AG09319 (cell line): ENCODE results near the gene CSNK2A1.

ENCODE experiments used
- DNase-seq: peaks from one replicate; pipeline ENCODE4 v3.0.0-alpha.2; 2010; ENCODE audit warnings: low read depth; ENCODE audit errors: extremely low read depth
- TF ChIP-seq, protein P1 (sequence below): IDR thresholded peaks from 2 replicates; pipeline ENCODE4 v1.5.1; 2011; ENCODE audit warnings: low read depth, mild to moderate bottlenecking, inconsistent platforms, low read length, moderate library complexity

Gene CSNK2A1

DNA sequence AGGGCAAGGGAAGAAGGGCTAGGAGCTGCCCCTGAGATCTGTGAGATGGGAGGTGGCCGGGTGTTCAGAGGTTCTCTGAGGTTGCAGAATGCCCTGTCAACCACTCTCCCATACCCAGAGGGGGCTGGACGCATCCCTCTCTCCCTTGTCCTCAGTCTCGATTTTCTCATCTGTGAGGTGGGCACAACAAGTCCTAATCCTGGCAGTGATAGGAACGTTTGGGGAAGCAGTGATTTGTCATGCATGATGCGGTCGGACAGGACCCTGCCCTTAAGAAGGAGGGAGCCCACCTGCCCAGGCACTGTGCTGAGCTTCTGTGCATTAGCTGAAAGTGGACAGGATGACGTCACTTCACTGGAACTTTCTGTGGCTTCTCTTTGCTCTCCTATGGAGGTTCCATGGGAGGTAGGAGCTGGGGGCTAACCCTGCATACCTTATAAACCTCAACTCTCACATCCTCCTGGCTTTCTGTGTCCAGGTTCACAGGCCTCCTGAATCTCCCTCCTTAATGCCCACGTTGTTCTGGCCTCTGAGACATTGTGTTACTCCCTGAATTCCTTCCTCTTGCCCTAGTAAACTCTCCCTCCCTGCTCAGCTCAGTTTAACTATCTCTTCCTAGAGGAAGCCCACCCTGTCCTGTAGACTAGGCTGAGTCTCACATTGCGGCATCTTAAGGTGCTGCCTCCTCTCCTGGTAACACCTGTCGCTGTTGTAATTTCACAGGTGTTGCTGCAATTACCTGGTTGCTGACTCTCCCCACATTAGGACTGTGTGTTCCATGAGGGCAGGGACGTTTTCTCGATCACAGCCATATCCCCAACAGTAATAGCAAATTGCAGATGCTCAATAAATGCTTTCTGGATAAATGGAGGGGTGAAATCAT is 30.1 kb upstream of the CSNK2A1 start:
- TF ChIP-seq, protein P1, sequence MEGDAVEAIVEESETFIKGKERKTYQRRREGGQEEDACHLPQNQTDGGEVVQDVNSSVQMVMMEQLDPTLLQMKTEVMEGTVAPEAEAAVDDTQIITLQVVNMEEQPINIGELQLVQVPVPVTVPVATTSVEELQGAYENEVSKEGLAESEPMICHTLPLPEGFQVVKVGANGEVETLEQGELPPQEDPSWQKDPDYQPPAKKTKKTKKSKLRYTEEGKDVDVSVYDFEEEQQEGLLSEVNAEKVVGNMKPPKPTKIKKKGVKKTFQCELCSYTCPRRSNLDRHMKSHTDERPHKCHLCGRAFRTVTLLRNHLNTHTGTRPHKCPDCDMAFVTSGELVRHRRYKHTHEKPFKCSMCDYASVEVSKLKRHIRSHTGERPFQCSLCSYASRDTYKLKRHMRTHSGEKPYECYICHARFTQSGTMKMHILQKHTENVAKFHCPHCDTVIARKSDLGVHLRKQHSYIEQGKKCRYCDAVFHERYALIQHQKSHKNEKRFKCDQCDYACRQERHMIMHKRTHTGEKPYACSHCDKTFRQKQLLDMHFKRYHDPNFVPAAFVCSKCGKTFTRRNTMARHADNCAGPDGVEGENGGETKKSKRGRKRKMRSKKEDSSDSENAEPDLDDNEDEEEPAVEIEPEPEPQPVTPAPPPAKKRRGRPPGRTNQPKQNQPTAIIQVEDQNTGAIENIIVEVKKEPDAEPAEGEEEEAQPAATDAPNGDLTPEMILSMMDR, result no peak

DNA sequence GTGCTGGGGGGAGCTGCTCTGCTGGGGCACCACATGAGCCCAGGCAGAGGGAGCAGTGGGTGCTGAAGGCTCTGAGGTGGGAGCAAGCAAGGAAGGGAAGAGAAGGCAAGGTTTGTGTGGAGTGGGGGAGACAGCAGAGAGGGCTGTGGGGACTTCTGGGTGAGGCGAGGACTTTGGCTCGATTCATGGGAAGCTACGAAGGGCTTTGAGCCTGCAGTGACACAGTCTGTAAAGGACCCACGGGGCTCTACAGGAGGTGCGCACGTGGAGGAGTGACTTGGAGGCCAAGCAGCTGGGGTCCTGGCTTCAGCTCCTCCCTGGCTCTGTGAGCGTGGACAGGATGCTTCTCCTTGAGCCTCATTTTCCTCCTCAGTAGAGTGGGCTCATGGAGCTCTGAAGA is 29.1 kb upstream of the CSNK2A1 start:
- TF ChIP-seq, protein P1, result no peak
- no peak for DNase-seq

More for the DNA sequence above, 30.1 kb upstream of the CSNK2A1 start:
- DNase-seq, result no peak

DNA sequence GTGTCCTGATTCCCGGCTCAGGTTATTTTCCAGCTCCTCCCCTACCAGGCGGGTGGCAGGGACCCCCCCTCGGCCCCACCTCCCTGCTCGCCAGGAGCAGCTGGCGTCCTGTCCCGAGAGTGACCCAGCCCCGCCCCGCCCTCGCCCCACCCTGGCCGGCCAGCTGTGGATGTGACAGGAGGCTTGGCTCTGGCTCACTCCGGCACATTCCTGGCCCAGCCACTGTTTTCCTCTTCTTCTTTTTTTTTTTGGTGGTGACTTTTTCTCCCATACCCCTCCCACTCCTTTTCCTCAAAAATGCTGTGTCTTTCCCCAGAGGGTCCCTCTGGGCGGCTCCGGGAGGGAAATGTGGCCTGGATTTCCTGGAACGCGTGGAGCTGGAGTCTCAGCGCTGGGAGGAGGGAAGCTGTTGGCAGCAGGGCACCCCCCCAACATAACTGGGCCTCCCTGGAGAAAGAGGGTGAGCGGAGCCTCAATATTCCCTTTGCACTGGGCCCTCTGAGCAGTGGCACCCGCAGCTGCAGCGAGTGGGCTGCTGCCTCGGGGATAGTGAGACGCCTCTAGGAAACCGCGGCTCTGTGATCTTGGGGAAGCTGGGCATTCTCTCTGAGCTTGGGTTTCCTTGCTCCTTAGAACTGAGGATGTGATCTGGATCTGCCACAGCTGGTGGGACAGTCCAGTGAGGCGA is 28.3 kb upstream of the CSNK2A1 start:
- no peak for DNase-seq
- TF ChIP-seq, protein P1, result no peak

DNA sequence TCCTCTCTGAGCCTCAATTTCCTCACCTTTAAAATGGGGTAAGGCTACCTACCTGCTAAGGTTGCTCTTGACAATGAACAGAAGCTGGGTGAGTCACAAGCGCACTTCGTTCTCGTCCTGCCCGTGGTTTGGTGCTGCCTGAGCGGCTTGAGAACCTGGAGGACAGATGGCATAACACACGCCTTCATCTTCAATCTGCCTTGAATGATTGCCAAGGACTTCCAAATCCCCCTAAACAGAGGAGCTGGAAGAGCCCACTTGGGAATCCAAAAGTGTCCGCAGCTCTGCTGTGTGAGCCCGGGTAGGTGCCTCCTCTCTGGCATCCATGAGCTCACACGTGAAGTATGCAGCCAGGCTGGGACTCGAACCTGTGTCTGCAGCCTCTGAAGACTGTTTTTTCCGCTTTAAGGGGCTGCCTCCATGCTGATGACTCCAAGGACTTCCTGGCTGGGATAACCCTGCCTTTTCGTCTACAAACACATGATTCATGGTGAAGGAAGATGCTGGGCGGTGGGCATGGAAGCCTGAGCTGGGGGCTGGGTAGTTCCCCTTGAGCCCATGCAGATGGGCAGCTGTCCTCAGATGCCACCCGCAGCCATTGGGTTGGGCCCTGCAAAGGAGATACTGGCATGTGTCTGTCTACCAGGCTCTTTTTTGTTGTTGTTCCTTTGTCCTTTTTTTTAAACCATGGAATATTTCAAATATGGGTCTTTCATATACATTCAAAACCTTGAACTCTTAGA is 25.3 kb upstream of the CSNK2A1 start:
- TF ChIP-seq, protein P1, result no peak
- DNase-seq, result no peak

DNA sequence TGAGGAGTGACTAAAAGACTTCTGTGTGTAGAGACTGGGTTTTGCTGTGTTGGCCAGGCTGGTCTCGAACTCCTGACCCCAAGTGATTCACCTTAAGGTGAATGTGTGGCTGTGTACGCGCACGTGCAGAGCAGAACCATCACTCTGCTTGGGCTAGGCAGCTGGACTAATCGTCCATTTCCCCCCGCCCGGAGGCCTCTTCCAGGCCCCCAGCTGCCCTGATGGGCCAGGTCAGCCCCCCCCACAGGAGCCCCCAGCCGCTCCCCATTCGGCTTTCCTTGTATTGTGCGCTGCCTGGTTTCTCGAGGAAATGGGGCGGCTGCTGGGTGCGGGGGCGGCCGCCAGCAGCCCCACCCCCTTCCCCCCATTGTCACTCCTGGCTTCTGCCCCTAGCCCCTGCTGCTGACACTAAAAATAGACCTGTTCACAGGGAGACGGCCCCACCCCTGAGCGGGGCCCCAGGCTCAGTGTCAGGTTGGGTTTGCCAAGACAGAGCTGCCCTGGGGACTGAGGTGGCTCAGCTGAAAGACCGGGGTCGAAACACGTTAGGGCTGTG is 24.6 kb upstream of the CSNK2A1 start:
- TF ChIP-seq, protein P1, result no peak
- no peak for DNase-seq

DNA sequence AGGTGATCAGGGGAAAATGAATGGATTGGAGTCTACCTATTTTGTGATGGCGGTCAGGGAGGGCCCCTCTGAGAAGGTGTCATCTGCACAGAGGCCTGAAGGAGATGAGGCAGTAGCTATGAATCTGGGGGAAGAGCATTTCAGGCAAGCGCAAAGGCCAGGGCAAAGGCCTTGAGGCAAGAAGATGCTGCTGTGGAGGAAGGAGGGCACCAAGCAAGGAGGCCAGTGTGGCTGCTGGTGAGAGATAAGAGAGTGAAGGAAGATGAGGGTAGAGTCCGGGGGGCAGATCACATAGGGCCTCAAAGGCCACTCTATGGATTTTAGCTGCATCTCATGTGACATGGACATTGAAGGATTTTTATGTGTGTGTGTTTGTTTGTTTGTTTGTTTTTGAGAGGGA is 20.6 kb upstream of the CSNK2A1 start:
- no peak for DNase-seq
- TF ChIP-seq, protein P1, result no peak
